Measurements from ENCODE around the gene COX6B2. TPM values are rescaled to one million over a fixed set of nuclear protein-coding genes. Genes with fewer than 3 reads are reported as not detected.

The COX6B2 gene
- total and polyA plus RNA-seq, 2 of the 13 experiments (the other 11 are each of a cell fraction or from before 2014, with no cell fraction given) = 0.21 TPM; not detected in 1

DNA sequence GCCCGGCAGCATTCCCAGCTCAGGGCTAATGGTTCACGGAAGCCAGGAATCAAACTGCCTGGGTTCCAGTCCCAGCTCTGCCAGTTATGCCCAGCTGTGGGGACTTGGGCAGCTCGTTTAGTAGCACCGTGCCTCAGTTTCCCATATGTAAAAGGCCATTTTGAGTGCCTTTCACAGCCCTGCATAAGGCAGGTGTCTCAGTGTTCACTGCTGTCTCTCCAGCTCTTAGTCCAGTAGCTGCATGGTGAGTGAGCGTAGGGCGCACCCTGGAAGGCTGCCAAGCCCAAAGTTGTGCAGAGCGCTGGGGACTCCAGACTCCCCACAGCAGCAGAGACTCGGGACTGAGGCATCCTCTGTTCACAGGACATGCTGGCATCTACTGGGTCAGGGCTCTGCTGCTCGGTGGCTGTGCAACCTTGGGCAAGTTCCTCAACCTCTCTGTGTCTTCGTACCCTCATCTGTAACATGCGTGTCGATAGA lies 36.7 kb upstream of the COX6B2 start (continued):
- TF ChIP-seq, protein P1, sequence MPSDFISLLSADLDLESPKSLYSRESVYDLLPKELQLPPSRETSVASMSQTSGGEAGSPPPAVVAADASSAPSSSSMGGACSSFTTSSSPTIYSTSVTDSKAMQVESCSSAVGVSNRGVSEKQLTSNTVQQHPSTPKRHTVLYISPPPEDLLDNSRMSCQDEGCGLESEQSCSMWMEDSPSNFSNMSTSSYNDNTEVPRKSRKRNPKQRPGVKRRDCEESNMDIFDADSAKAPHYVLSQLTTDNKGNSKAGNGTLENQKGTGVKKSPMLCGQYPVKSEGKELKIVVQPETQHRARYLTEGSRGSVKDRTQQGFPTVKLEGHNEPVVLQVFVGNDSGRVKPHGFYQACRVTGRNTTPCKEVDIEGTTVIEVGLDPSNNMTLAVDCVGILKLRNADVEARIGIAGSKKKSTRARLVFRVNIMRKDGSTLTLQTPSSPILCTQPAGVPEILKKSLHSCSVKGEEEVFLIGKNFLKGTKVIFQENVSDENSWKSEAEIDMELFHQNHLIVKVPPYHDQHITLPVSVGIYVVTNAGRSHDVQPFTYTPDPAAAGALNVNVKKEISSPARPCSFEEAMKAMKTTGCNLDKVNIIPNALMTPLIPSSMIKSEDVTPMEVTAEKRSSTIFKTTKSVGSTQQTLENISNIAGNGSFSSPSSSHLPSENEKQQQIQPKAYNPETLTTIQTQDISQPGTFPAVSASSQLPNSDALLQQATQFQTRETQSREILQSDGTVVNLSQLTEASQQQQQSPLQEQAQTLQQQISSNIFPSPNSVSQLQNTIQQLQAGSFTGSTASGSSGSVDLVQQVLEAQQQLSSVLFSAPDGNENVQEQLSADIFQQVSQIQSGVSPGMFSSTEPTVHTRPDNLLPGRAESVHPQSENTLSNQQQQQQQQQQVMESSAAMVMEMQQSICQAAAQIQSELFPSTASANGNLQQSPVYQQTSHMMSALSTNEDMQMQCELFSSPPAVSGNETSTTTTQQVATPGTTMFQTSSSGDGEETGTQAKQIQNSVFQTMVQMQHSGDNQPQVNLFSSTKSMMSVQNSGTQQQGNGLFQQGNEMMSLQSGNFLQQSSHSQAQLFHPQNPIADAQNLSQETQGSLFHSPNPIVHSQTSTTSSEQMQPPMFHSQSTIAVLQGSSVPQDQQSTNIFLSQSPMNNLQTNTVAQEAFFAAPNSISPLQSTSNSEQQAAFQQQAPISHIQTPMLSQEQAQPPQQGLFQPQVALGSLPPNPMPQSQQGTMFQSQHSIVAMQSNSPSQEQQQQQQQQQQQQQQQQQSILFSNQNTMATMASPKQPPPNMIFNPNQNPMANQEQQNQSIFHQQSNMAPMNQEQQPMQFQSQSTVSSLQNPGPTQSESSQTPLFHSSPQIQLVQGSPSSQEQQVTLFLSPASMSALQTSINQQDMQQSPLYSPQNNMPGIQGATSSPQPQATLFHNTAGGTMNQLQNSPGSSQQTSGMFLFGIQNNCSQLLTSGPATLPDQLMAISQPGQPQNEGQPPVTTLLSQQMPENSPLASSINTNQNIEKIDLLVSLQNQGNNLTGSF (CRISPR knock-in tag; IDR thresholded peaks at IDR 0.05) = no peak
- TF ChIP-seq ZSCAN31 (CRISPR knock-in tag; IDR thresholded peaks at IDR 0.05; ENCODE audit: low read depth) (no peak), CBX5 (CRISPR knock-in tag; IDR thresholded peaks at IDR 0.05; ENCODE audit: borderline replicate concordance) (no peak), TSC22D2 (CRISPR knock-in tag; IDR thresholded peaks at IDR 0.05; ENCODE audit: borderline replicate concordance) (no peak), ZNF317 (CRISPR knock-in tag; IDR thresholded peaks at IDR 0.05) (no peak), ZNF430 (CRISPR knock-in tag; IDR thresholded peaks at IDR 0.05) (no peak), POLR2A (IDR thresholded peaks at IDR 0.05; ENCODE audit: insufficient read depth in 1 of 2, low read depth in 2 of 2, low read length in 2 of 2) (peak in 1 of 2 experiments; percentile 36; a peak in 2 of 4 replicates), IKZF4 (CRISPR knock-in tag; IDR thresholded peaks at IDR 0.05; ENCODE audit: borderline replicate concordance, low read depth, not compliant biosample characterization) (no peak), ZFP1 (CRISPR knock-in tag; IDR thresholded peaks at IDR 0.05) (no peak), TCF12 (IDR thresholded peaks at IDR 0.05) (no peak), TCF12 (CRISPR knock-in tag; IDR thresholded peaks at IDR 0.05) (no peak), AGO2 (optimal IDR thresholded peaks at IDR 0.05; ENCODE audit: low read depth, low read length) (peak; percentile 77), ZMYM3 (CRISPR knock-in tag; IDR thresholded peaks at IDR 0.05) (peak; percentile 67; the same call in 1 of the 2 replicates), POLR2G (IDR thresholded peaks at IDR 0.05; ENCODE audit: low read depth, low read length) (0 out of 2 replicates have a peak, but pooled peaks have one; percentile 36)
- TF ChIP-seq, protein P2, sequence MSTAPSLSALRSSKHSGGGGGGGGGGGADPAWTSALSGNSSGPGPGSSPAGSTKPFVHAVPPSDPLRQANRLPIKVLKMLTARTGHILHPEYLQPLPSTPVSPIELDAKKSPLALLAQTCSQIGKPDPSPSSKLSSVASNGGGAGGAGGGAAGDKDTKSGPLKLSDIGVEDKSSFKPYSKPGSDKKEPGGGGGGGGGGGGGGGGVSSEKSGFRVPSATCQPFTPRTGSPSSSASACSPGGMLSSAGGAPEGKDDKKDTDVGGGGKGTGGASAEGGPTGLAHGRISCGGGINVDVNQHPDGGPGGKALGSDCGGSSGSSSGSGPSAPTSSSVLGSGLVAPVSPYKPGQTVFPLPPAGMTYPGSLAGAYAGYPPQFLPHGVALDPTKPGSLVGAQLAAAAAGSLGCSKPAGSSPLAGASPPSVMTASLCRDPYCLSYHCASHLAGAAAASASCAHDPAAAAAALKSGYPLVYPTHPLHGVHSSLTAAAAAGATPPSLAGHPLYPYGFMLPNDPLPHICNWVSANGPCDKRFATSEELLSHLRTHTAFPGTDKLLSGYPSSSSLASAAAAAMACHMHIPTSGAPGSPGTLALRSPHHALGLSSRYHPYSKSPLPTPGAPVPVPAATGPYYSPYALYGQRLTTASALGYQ (CRISPR knock-in tag; IDR thresholded peaks at IDR 0.05) = no peak
- TF ChIP-seq, protein P3, sequence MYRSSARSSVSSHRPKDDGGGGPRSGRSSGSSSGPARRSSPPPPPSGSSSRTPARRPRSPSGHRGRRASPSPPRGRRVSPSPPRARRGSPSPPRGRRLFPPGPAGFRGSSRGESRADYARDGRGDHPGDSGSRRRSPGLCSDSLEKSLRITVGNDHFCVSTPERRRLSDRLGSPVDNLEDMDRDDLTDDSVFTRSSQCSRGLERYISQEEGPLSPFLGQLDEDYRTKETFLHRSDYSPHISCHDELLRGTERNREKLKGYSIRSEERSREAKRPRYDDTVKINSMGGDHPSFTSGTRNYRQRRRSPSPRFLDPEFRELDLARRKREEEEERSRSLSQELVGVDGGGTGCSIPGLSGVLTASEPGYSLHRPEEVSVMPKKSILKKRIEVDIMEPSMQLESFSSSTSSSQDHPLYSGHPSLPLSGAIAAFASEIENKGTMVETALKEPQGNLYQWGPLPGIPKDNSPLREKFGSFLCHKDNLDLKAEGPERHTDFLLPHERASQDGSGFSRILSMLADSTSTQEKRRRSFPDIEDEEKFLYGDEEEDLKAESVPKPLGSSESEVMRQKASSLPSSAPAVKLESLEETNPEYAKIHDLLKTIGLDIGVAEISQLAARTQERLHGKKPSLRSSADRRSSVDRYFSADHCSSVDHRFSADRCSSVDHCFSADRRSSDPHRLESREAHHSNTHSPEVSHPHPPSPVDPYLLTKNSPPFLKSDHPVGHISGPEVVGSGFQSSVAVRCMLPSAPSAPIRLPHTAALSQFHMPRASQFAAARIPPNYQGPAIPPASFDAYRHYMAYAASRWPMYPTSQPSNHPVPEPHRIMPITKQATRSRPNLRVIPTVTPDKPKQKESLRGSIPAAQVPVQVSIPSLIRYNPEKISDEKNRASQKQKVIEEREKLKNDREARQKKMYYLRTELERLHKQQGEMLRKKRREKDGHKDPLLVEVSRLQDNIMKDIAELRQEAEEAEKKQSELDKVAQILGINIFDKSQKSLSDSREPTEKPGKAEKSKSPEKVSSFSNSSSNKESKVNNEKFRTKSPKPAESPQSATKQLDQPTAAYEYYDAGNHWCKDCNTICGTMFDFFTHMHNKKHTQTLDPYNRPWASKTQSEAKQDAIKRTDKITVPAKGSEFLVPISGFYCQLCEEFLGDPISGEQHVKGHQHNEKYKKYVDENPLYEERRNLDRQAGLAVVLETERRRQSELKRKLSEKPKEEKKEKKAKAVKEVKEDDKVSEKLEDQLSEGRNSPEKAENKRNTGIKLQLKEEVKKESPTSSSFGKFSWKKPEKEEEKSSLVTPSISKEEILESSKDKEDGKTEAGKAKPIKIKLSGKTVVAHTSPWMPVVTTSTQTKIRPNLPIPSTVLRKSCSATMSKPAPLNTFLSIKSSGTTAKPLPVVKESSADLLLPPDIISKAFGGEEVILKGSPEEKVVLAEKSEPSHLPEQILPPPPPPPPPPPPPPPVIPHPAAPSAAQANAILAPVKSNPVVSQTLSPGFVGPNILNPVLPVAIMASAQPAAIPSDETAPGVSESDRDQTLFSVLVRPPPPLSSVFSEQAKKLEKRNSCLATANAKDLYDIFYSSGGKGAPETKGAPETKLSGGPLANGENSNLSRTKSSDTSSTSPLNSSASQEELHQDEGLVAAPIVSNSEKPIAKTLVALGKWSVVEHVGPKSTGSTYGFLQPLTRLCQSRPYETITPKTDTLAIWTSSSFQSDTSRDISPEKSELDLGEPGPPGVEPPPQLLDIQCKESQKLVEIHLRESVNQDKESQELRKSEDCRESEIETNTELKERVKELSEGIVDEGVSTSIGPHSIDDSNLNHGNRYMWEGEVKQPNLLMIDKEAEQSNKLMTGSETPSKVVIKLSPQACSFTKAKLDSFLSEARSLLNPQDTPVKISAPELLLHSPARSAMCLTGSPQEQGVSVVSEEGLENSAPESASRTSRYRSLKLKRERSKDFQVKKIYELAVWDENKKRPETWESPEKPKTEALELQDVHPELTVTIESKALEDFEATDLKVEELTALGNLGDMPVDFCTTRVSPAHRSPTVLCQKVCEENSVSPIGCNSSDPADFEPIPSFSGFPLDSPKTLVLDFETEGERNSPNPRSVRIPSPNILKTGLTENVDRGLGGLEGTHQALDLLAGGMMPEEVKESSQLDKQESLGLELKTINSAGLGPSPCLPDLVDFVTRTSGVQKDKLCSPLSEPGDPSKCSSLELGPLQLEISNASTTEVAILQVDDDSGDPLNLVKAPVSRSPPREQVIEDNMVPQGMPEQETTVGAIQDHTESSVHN (CRISPR knock-in tag; IDR thresholded peaks at IDR 0.05) = no peak

Data from HepG2 (cell line).